OCI-LY3 (cell line): ENCODE results near the gene WDR27.

ENCODE experiments used
- H2AFZ ChIP-seq: fragments of 200-600, 300-600 bp; shearing (Covaris generic); 2 replicates; pipeline ENCODE4 v1.6.0; 2014; ENCODE audit warnings: antibody characterized with exemption, low read depth, low read length
- H3K27ac ChIP-seq: fragments of 200-600, 300-600 bp; sonication (generic); 2 replicates; pipeline ENCODE4 v1.5.1; 2014; ENCODE audit warnings: mild to moderate bottlenecking, low read length, moderate library complexity, mixed read lengths
- H3K27me3 ChIP-seq: fragments of 200-600, 300-600 bp; sonication (generic); 2 replicates; pipeline ENCODE4 v1.6.1; 2014; ENCODE audit warnings: low read depth, low read length, mixed read lengths
- H3K36me3 ChIP-seq: fragments of 200-600, 300-600 bp; sonication (generic); replicated peaks from 2 replicates; pipeline ENCODE3; 2014; ENCODE audit warnings: low read depth, low read length, mixed read lengths
- H3K4me1 ChIP-seq: fragments of 300-600, 200-600 bp; sonication (generic); 2 replicates; pipeline ENCODE4 v1.6.1; 2014; ENCODE audit warnings: low read length, mixed read lengths
- H3K4me2 ChIP-seq: fragments of 200-600, 300-600 bp; sonication (generic); 2 replicates; pipeline ENCODE4 v1.6.1; 2014; ENCODE audit warnings: low read length, mixed read lengths
- H3K4me3 ChIP-seq: fragments of 300-600, 200-600 bp; sonication (generic); 2 replicates; pipeline ENCODE4 v1.5.1; 2014; ENCODE audit warnings: antibody characterized with exemption, mild to moderate bottlenecking, low read length, moderate library complexity
- H3K79me2 ChIP-seq: fragments of 300-600, 200-600 bp; shearing (Covaris generic); 2 replicates; pipeline ENCODE4 v1.6.1; 2014; ENCODE audit warnings: mild to moderate bottlenecking, low read length, mixed read lengths
- H3K9ac ChIP-seq: fragments of 300-600, 200-600 bp; shearing (Covaris generic); 2 replicates; pipeline ENCODE4 v1.6.0; 2014; ENCODE audit warnings: mild to moderate bottlenecking, low read length, moderate library complexity
- H3K9me3 ChIP-seq: fragments of 200-600, 300-600 bp; shearing (Covaris generic); 2 replicates; pipeline ENCODE4 v1.6.1; 2014; ENCODE audit warnings: low read length, mixed read lengths; ENCODE audit not compliant: insufficient read depth
- H4K20me1 ChIP-seq: fragments of 200-600, 300-600 bp; sonication (generic); 2 replicates; pipeline ENCODE4 v1.6.1; 2016; ENCODE audit warnings: low read length, mixed read lengths; ENCODE audit not compliant: insufficient read depth
- CTCF ChIP-seq: fragments of 200-600, 300-600 bp; sonication (generic); IDR thresholded peaks from 2 replicates; pipeline ENCODE4 v1.5.1; 2014; ENCODE audit warnings: antibody characterized with exemption, low read length, low read depth
- EZH2phosphoT487 ChIP-seq: fragments of 200-600 bp; shearing (Covaris generic); IDR thresholded peaks from 2 replicates; pipeline ENCODE4 v1.6.1; 2018; ENCODE audit warnings: antibody characterized with exemption, mixed run types, low read depth

Gene WDR27

GRCh38 chr6:169411722-169412121 is 290.1 kb downstream of the WDR27 start:
- H2AFZ ChIP-seq = no peak overlapping the region
- no peak overlapping the region for H3K27ac ChIP-seq
- no peaks in the 10 kb centered on the region for H4K20me1 ChIP-seq
- H3K4me3 ChIP-seq = no peak overlapping the region
- H3K4me1 ChIP-seq = no peaks in the 10 kb centered on the region
- no peaks in the 10 kb centered on the region for H3K27me3 ChIP-seq
- no peaks in the 10 kb centered on the region for H3K79me2 ChIP-seq
- TF ChIP-seq CTCF = no peak
- no peak for TF ChIP-seq EZH2phosphoT487
- H3K36me3 ChIP-seq = no peaks in the 10 kb centered on the region
- no peaks in the 10 kb centered on the region for H3K9me3 ChIP-seq
- H3K9ac ChIP-seq = no peak overlapping the region
- H3K4me2 ChIP-seq = no peak overlapping the region

GRCh38 chr6:169411296-169411695 is 290.5 kb downstream of the WDR27 start:
- H3K9ac ChIP-seq = no peak overlapping the region
- H3K27ac ChIP-seq = no peak overlapping the region
- H3K36me3 ChIP-seq = no peaks in the 10 kb centered on the region
- no peak overlapping the region for H3K4me3 ChIP-seq
- TF ChIP-seq CTCF (no peak), EZH2phosphoT487 (no peak)
- H3K4me1 ChIP-seq = no peaks in the 10 kb centered on the region
- no peaks in the 10 kb centered on the region for H3K9me3 ChIP-seq
- no peaks in the 10 kb centered on the region for H3K79me2 ChIP-seq
- H4K20me1 ChIP-seq = no peaks in the 10 kb centered on the region
- no peaks in the 10 kb centered on the region for H3K27me3 ChIP-seq
- no peak overlapping the region for H3K4me2 ChIP-seq
- H2AFZ ChIP-seq = no peak overlapping the region

GRCh38 chr6:169409742-169410312 is 292.0 kb downstream of the WDR27 start:
- H3K4me3 ChIP-seq = no peak overlapping the region
- H3K79me2 ChIP-seq = no peaks in the 10 kb centered on the region
- no peak overlapping the region for H2AFZ ChIP-seq
- no peaks in the 10 kb centered on the region for H4K20me1 ChIP-seq
- no peak for TF ChIP-seq CTCF
- no peak for TF ChIP-seq EZH2phosphoT487
- no peaks in the 10 kb centered on the region for H3K9me3 ChIP-seq
- no peaks in the 10 kb centered on the region for H3K36me3 ChIP-seq
- H3K27me3 ChIP-seq = no peaks in the 10 kb centered on the region
- no peaks in the 10 kb centered on the region for H3K4me1 ChIP-seq
- H3K27ac ChIP-seq = no peak overlapping the region
- H3K4me2 ChIP-seq = no peak overlapping the region
- H3K9ac ChIP-seq = no peak overlapping the region

GRCh38 chr6:169407325-169407724 is 294.5 kb downstream of the WDR27 start:
- Histone ChIP-seq H4K20me1 (no peaks in the 10 kb centered on the region), H2AFZ (no peak overlapping the region), H3K9ac (no peak overlapping the region), H3K79me2 (no peaks in the 10 kb centered on the region), H3K9me3 (no peaks in the 10 kb centered on the region), H3K27ac (no peak overlapping the region), H3K4me3 (no peak overlapping the region), H3K4me1 (no peaks in the 10 kb centered on the region), H3K36me3 (no peaks in the 10 kb centered on the region), H3K4me2 (no peak overlapping the region), H3K27me3 (no peaks in the 10 kb centered on the region)
- TF ChIP-seq CTCF (no peak), EZH2phosphoT487 (no peak)
